HepG2 (cell line): ENCODE results near the gene TPPP2. TPM values are rescaled to one million over a fixed set of nuclear protein-coding genes. Genes with fewer than 3 reads are reported as not detected.

Experiments
- AGO1 ChIP-seq: fragments of 200-400 bp; formaldehyde crosslinking; IDR thresholded peaks from 2 replicates; pipeline ENCODE4 v1.6.1; 2017; ENCODE audit warnings: mild to moderate bottlenecking, low read depth, low read length, moderate library complexity; ENCODE audit not compliant: poor library complexity, severe bottlenecking
- ATM ChIP-seq: fragments of 450-650 bp; IDR thresholded peaks from 2 replicates; pipeline ENCODE4 v1.7.1; 2017; ENCODE audit warnings: mild to moderate bottlenecking, borderline replicate concordance
- FOXC1 ChIP-seq: sonication (generic); formaldehyde crosslinking; IDR thresholded peaks from 2 replicates; pipeline ENCODE4 v1.8.0; 2022; ENCODE audit warnings: mild to moderate bottlenecking, missing genetic modification reagents, borderline replicate concordance
- GZF1 ChIP-seq: sonication (generic); formaldehyde crosslinking; IDR thresholded peaks from 2 replicates; pipeline ENCODE4 v1.5.1; 2020; ENCODE audit warnings: mild to moderate bottlenecking, missing genetic modification reagents
- HOXA5 ChIP-seq: sonication (generic); formaldehyde crosslinking; IDR thresholded peaks from 2 replicates; pipeline ENCODE4 v1.4.0; 2020; ENCODE audit warnings: missing genetic modification reagents
- MAFF ChIP-seq: IDR thresholded peaks from 2 replicates; pipeline ENCODE4 v1.6.1; 2011; ENCODE audit warnings: low read depth, low read length, improper control_type of control experiment
- MATR3 ChIP-seq: sonication (generic); formaldehyde crosslinking; IDR thresholded peaks from 2 replicates; pipeline ENCODE4 v1.4.0; 2020; ENCODE audit warnings: missing genetic modification reagents
- MED1 ChIP-seq: sonication (generic); formaldehyde crosslinking; IDR thresholded peaks from 2 replicates; pipeline ENCODE4 v1.4.0; 2020; ENCODE audit warnings: missing genetic modification reagents
- NFYB ChIP-seq: sonication (generic); formaldehyde crosslinking; IDR thresholded peaks from 2 replicates; pipeline ENCODE4 v1.4.0; 2020; ENCODE audit warnings: missing genetic modification reagents
- NR2C2 ChIP-seq: sonication (generic); formaldehyde crosslinking; IDR thresholded peaks from 2 replicates; pipeline ENCODE4 v1.4.0; 2020; ENCODE audit warnings: missing genetic modification reagents, mild to moderate bottlenecking, moderate library complexity, borderline replicate concordance
- PHF20 ChIP-seq: sonication (generic); formaldehyde crosslinking; IDR thresholded peaks from 2 replicates; pipeline ENCODE4 v1.5.0; 2020; ENCODE audit warnings: mild to moderate bottlenecking, missing genetic modification reagents
- PITX1 ChIP-seq: sonication (generic); formaldehyde crosslinking; IDR thresholded peaks from 2 replicates; pipeline ENCODE4 v1.5.1; 2020; ENCODE audit warnings: mild to moderate bottlenecking, missing genetic modification reagents
- POLR2AphosphoS2 ChIP-seq: IDR thresholded peaks from 2 replicates; pipeline ENCODE4 v1.6.1; 2011; ENCODE audit warnings: low read depth, low read length, improper control_type of control experiment
- POLR2G ChIP-seq: fragments of 200-400 bp; formaldehyde crosslinking; IDR thresholded peaks from 2 replicates; pipeline ENCODE4 v1.6.1; 2018; ENCODE audit warnings: mild to moderate bottlenecking, low read depth, low read length, moderate library complexity
- PPARG ChIP-seq: conservative IDR thresholded peaks from 2 replicates; pipeline ENCODE4 v1.6.1; 2016; ENCODE audit warnings: missing biosample characterization, missing genetic modification reagents
- PRPF4 ChIP-seq: fragments of 200-400 bp; formaldehyde crosslinking; IDR thresholded peaks from 2 replicates; pipeline ENCODE4 v1.6.1; 2016; ENCODE audit warnings: low read length, low read depth; ENCODE audit not compliant: poor library complexity, severe bottlenecking
- RBM39 ChIP-seq: fragments of 200-400 bp; formaldehyde crosslinking; IDR thresholded peaks from one replicate; pipeline ENCODE4 v1.6.1; 2018; ENCODE audit warnings: antibody characterized with exemption, mild to moderate bottlenecking, low read depth, low read length; ENCODE audit not compliant: poor library complexity, severe bottlenecking
- REPIN1 ChIP-seq: sonication (generic); formaldehyde crosslinking; IDR thresholded peaks from 2 replicates; pipeline ENCODE4 v1.8.0; 2022; ENCODE audit warnings: missing genetic modification reagents, low read depth, mild to moderate bottlenecking, borderline replicate concordance
- RFX3 ChIP-seq: IDR thresholded peaks from 2 replicates; pipeline ENCODE4 v1.6.1; 2016; ENCODE audit warnings: missing biosample characterization, missing genetic modification reagents
- SMARCC2 ChIP-seq: fragments of 450-650 bp; IDR thresholded peaks from 2 replicates; pipeline ENCODE4 v1.6.1; 2017; ENCODE audit warnings: antibody characterized with exemption, mild to moderate bottlenecking
- SNAPC2 ChIP-seq: sonication (generic); formaldehyde crosslinking; IDR thresholded peaks from 2 replicates; pipeline ENCODE4 v1.8.1; 2022; ENCODE audit warnings: mild to moderate bottlenecking, missing genetic modification reagents
- TAF1 ChIP-seq: sonication (generic); formaldehyde crosslinking; IDR thresholded peaks from 2 replicates; pipeline ENCODE4 v1.4.0; 2020; ENCODE audit warnings: missing genetic modification reagents
- TBP ChIP-seq: sonication (generic); formaldehyde crosslinking; IDR thresholded peaks from 2 replicates; pipeline ENCODE4 v1.5.0; 2020; ENCODE audit warnings: missing genetic modification reagents
- ZMYM3 ChIP-seq: sonication (generic); formaldehyde crosslinking; IDR thresholded peaks from 2 replicates; pipeline ENCODE4 v1.5.1; 2020; ENCODE audit warnings: mild to moderate bottlenecking, missing genetic modification reagents
- ZNF557 ChIP-seq: sonication (generic); formaldehyde crosslinking; IDR thresholded peaks from 2 replicates; pipeline ENCODE4 v1.4.0; 2020; ENCODE audit warnings: missing genetic modification reagents
- ZNF746 ChIP-seq: sonication (generic); formaldehyde crosslinking; IDR thresholded peaks from 2 replicates; pipeline ENCODE4 v1.8.0; 2022; ENCODE audit warnings: mild to moderate bottlenecking, missing genetic modification reagents
- ZNF749 ChIP-seq: sonication (generic); formaldehyde crosslinking; IDR thresholded peaks from 2 replicates; pipeline ENCODE4 v1.8.0; 2022; ENCODE audit warnings: mild to moderate bottlenecking, missing genetic modification reagents, moderate library complexity, borderline replicate concordance
- ZNF775 ChIP-seq: sonication (generic); formaldehyde crosslinking; IDR thresholded peaks from 2 replicates; pipeline ENCODE4 v1.4.0; 2020; ENCODE audit warnings: missing genetic modification reagents, mild to moderate bottlenecking, moderate library complexity, borderline replicate concordance
- ZSCAN20 ChIP-seq: sonication (generic); formaldehyde crosslinking; IDR thresholded peaks from 2 replicates; pipeline ENCODE4 v1.4.0; 2020; ENCODE audit warnings: missing genetic modification reagents, mild to moderate bottlenecking, borderline replicate concordance
- polyA plus RNA-seq, 8 experiments: library from polyadenylated mRNA; depleted of rRNA in 3 of 8; stranded (reverse) in 7 of 8; unstranded in 1 of 8; fragments of >200 nt; fragmentation: Illumina TruSeq in 4 of 8; extraction: Trizol in 4 of 8; gene quantifications; 2 replicates each; pipeline versions ENCODE4 v1.2.1 to v1.2.3, GENCODE V29; 2011 to 2016; ENCODE audit warnings: low read depth in 4 of 8, missing spikeins in 1 of 8, mixed read lengths in 1 of 8; ENCODE audit not compliant: insufficient read depth in 1 of 8
- total RNA-seq, 5 experiments: library from RNA; depleted of rRNA; stranded (reverse); fragments of >200 nt; fragmentation: Illumina TruSeq; extraction: Trizol; gene quantifications; 2 replicates each; pipeline ENCODE4 v1.2.3, GENCODE V29; 2016; ENCODE audit warnings: low read depth in 1 of 5
- TF ChIP-seq, protein P1 (sequence below): sonication (generic); formaldehyde crosslinking; IDR thresholded peaks from 2 replicates; pipeline ENCODE4 v1.5.1; 2020; ENCODE audit warnings: mild to moderate bottlenecking, missing genetic modification reagents, borderline replicate concordance
- TF ChIP-seq, protein P2 (sequence below): sonication (generic); formaldehyde crosslinking; IDR thresholded peaks from 2 replicates; pipeline ENCODE4 v1.4.0; 2020; ENCODE audit warnings: low read depth, mild to moderate bottlenecking, missing genetic modification reagents

TPPP2 gene
- total and polyA plus RNA-seq, 2 of the 13 experiments (the other 11 are each of a cell fraction or from before 2014, with no cell fraction given): 0.58 to 4.2 TPM

GRCh38 chr14:21070610-21071224, 40.7 kb downstream of the TPPP2 start (continued):
- TF ChIP-seq RBM39: peak; percentile 18
- no peak for TF ChIP-seq GZF1 (CRISPR knock-in tag)
- TF ChIP-seq HOXA5: peak; percentile 13; the same call in 1 of the 2 replicates
- TF ChIP-seq MATR3 (CRISPR knock-in tag): no peak
- TF ChIP-seq POLR2AphosphoS2: no peak
- TF ChIP-seq SNAPC2: 0 out of 2 replicates have a peak, but pooled peaks have one; percentile 31
- TF ChIP-seq NR2C2 (CRISPR knock-in tag): peak; percentile 51; the same call in 1 of the 2 replicates
- no peak for TF ChIP-seq FOXC1
- no peak for TF ChIP-seq MAFF
- no peak for TF ChIP-seq PRPF4
- TF ChIP-seq SMARCC2: no peak
- TF ChIP-seq, protein P1, sequence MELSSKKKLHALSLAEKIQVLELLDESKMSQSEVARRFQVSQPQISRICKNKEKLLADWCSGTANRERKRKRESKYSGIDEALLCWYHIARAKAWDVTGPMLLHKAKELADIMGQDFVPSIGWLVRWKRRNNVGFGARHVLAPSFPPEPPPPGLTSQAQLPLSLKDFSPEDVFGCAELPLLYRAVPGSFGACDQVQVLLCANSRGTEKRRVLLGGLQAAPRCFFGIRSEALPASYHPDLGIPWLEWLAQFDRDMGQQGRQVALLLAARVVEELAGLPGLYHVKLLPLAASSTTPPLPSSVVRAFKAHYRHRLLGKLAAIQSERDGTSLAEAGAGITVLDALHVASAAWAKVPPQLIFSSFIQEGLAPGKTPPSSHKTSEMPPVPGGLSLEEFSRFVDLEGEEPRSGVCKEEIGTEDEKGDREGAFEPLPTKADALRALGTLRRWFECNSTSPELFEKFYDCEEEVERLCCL: no peak; the same call in 1 of the 2 replicates
- TF ChIP-seq TBP (CRISPR knock-in tag): 0 out of 2 replicates have a peak, but pooled peaks have one; percentile 33
- peak; percentile 89 for TF ChIP-seq PPARG
- TF ChIP-seq NFYB (CRISPR knock-in tag): no peak
- no peak for TF ChIP-seq ZNF775 (CRISPR knock-in tag)
- TF ChIP-seq MED1 (CRISPR knock-in tag): peak; percentile 29
- TF ChIP-seq REPIN1: no peak
- TF ChIP-seq ZSCAN20 (CRISPR knock-in tag): peak; percentile 65; the same call in 1 of the 2 replicates
- TF ChIP-seq, protein P2, sequence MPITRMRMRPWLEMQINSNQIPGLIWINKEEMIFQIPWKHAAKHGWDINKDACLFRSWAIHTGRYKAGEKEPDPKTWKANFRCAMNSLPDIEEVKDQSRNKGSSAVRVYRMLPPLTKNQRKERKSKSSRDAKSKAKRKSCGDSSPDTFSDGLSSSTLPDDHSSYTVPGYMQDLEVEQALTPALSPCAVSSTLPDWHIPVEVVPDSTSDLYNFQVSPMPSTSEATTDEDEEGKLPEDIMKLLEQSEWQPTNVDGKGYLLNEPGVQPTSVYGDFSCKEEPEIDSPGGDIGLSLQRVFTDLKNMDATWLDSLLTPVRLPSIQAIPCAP (CRISPR knock-in tag): no peak
- TF ChIP-seq POLR2G: peak; percentile 48; the same call in 1 of the 2 replicates
- peak; percentile 15; the same call in 1 of the 2 replicates for TF ChIP-seq ZMYM3 (CRISPR knock-in tag)
- no peak for TF ChIP-seq ATM
- no peak for TF ChIP-seq RFX3 (CRISPR knock-in tag)
- peak; percentile 36; the same call in 1 of the 2 replicates for TF ChIP-seq PITX1 (CRISPR knock-in tag)
- TF ChIP-seq PHF20 (CRISPR knock-in tag): no peak; the same call in 1 of the 2 replicates
- no peak for TF ChIP-seq TAF1
- peak; percentile 56 for TF ChIP-seq AGO1
- TF ChIP-seq ZNF746 (CRISPR knock-in tag): peak; percentile 58; the same call in 1 of the 2 replicates
- no peak for TF ChIP-seq ZNF557 (CRISPR knock-in tag)
- no peak for TF ChIP-seq ZNF749 (CRISPR knock-in tag)
